HepG2 (cell line): Measurements from ENCODE around the gene MOK. TPM values are rescaled to one million over a fixed set of nuclear protein-coding genes. Genes with fewer than 3 reads are reported as not detected.

Experiments
- ATAC-seq: fragments of 200-7000 bp; cut with Tn5 transposase; 3 replicates; pipeline ENCODE4 v1.9.1; 2020; ENCODE audit warnings: mild to moderate bottlenecking, moderate library complexity
- BruUV-seq: library from RNA; stranded (reverse); fragments of 400-500 nt; replicated peaks from 2 replicates; lab custom pipeline; 2021; lab: Mats Ljungman, UMichigan
- CTCF ChIA-PET: fragments of 300-600 bp; formaldehyde crosslinking; extraction: SDS; loops from one replicate; lab custom pipeline; 2021; ENCODE audit warnings: low total read pairs, inconsistent platforms, low intra/inter-chr PET ratio; lab: Yijun Ruan, JAX
- POLR2A ChIA-PET: fragments of 350-600 bp; sonication (Branson Sonifier 250); formaldehyde crosslinking; loops from one replicate; lab custom pipeline; 2020; ENCODE audit warnings: antibody characterized with exemption, inconsistent platforms; lab: Yijun Ruan, JAX
- DNase-seq: peaks from one replicate; pipeline ENCODE4 v3.0.0-alpha.2; 2015; ENCODE audit warnings: low spot score
- FAIRE-seq: peaks from 3 replicates; lab custom pipeline; 2011; peaks lifted over from hg19 to GRCh38; lab: Jason Lieb, UNC
- H2AFZ ChIP-seq: one replicate; pipeline ENCODE4 v1.6.1; 2011; ENCODE audit warnings: low read length, inconsistent platforms
- H3K27ac ChIP-seq: fragments of 300-600 bp; 3 replicates; pipeline ENCODE4 v1.8.0; 2011; ENCODE audit warnings: mixed run types, mild to moderate bottlenecking, mixed read lengths, low read length, inconsistent platforms; ENCODE audit not compliant: insufficient read depth; ENCODE audit errors: extremely low read length
- H3K27me3 ChIP-seq, 2 experiments: fragments of 200-600 bp in 1 of 2; 2 replicates in 1 of 2; 3 replicates in 1 of 2; pipeline versions ENCODE4 v1.6.0 to v1.8.0; 2011; ENCODE audit warnings: low read length in 2 of 2, mild to moderate bottlenecking in 2 of 2, moderate library complexity in 2 of 2, inconsistent platforms in 1 of 2; ENCODE audit not compliant: insufficient read depth in 2 of 2, control insufficient read depth in 1 of 2
- H3K36me3 ChIP-seq, 2 experiments: fragments of 200-600 bp in 1 of 2; replicated peaks in 1 of 2; 2 replicates in 1 of 2; 3 replicates in 1 of 2; pipeline versions ENCODE4 v1.5.1 to v1.8.0; 2011; ENCODE audit warnings: low read length in 2 of 2, inconsistent platforms in 1 of 2; ENCODE audit not compliant: insufficient read depth in 2 of 2, control insufficient read depth in 1 of 2
- H3K4me1 ChIP-seq: 2 replicates; pipeline ENCODE4 v1.5.1; 2012; ENCODE audit warnings: low read length, inconsistent platforms; ENCODE audit not compliant: insufficient read depth
- H3K4me2 ChIP-seq: 2 replicates; pipeline ENCODE4 v1.6.0; 2011; ENCODE audit warnings: low read depth, low read length, inconsistent platforms
- H3K4me3 ChIP-seq, 3 experiments: fragments of 200-600 bp in 1 of 3; sonication (generic), shearing (Covaris generic) in 1 of 3; replicated peaks in 1 of 3; 2 replicates each; pipeline ENCODE4 v1.5.1; 2011 to 2016; ENCODE audit warnings: low read length in 3 of 3, inconsistent platforms in 2 of 3, low read depth in 2 of 3, mild to moderate bottlenecking in 2 of 3, control low read depth in 1 of 3, mixed read lengths in 1 of 3; ENCODE audit not compliant: insufficient read depth in 1 of 3
- H3K79me2 ChIP-seq: one replicate; pipeline ENCODE4 v1.6.1; 2011; ENCODE audit warnings: low read length, inconsistent platforms; ENCODE audit not compliant: insufficient read depth
- H3K9ac ChIP-seq: 2 replicates; pipeline ENCODE4 v1.6.0; 2011; ENCODE audit warnings: mild to moderate bottlenecking, low read depth, low read length, inconsistent platforms; ENCODE audit not compliant: insufficient read depth
- H3K9me3 ChIP-seq: 2 replicates; pipeline ENCODE4 v1.5.1; 2012; ENCODE audit warnings: mild to moderate bottlenecking, low read length
- H4K20me1 ChIP-seq: 2 replicates; pipeline ENCODE4 v1.6.0; 2011; ENCODE audit warnings: inconsistent platforms, mild to moderate bottlenecking, low read length, moderate library complexity; ENCODE audit not compliant: insufficient read depth
- BORCS8-MEF2B ChIP-seq: sonication (generic); formaldehyde crosslinking; IDR thresholded peaks from 2 replicates; pipeline ENCODE4 v1.8.0; 2022; ENCODE audit warnings: mild to moderate bottlenecking, missing genetic modification reagents
- CBX2 ChIP-seq, 2 experiments: fragments of 200-600 bp in 1 of 2; sonication (generic); formaldehyde crosslinking in 1 of 2; IDR thresholded peaks; 2 replicates each; pipeline versions ENCODE4 v1.7.0 to v1.8.1; 2018 to 2022; ENCODE audit warnings: low read depth in 2 of 2, low read length in 1 of 2, mild to moderate bottlenecking in 1 of 2, missing genetic modification reagents in 1 of 2
- HNRNPL ChIP-seq: fragments of 200-400 bp; formaldehyde crosslinking; IDR thresholded peaks from 2 replicates; pipeline ENCODE4 v1.6.1; 2017; ENCODE audit warnings: mild to moderate bottlenecking, low read depth, low read length
- KDM2A ChIP-seq: sonication (generic); formaldehyde crosslinking; IDR thresholded peaks from 2 replicates; pipeline ENCODE4 v1.4.0; 2020; ENCODE audit warnings: low read depth, missing genetic modification reagents, borderline replicate concordance
- KLF13 ChIP-seq: sonication (generic); formaldehyde crosslinking; IDR thresholded peaks from 2 replicates; pipeline ENCODE4 v1.4.0; 2020; ENCODE audit warnings: mild to moderate bottlenecking, missing genetic modification reagents
- MBD4 ChIP-seq: IDR thresholded peaks from 2 replicates; pipeline ENCODE4 v1.6.1; 2012; ENCODE audit warnings: low read length, inconsistent platforms, borderline replicate concordance
- MXD1 ChIP-seq: sonication (generic); formaldehyde crosslinking; IDR thresholded peaks from 2 replicates; pipeline ENCODE4 v1.4.0; 2020; ENCODE audit warnings: mild to moderate bottlenecking, missing genetic modification reagents
- RXRA ChIP-seq: sonication (generic); formaldehyde crosslinking; IDR thresholded peaks from 2 replicates; pipeline ENCODE4 v1.5.1; 2020; ENCODE audit warnings: missing genetic modification reagents
- SYNCRIP ChIP-seq: fragments of 200-400 bp; formaldehyde crosslinking; IDR thresholded peaks from 2 replicates; pipeline ENCODE4 v1.6.1; 2018; ENCODE audit warnings: mild to moderate bottlenecking, low read depth, low read length; ENCODE audit not compliant: insufficient read depth
- TGIF2 ChIP-seq: IDR thresholded peaks from 2 replicates; pipeline ENCODE4 v1.6.1; 2016; ENCODE audit warnings: control low read depth, missing compliant biosample characterization
- TP53 ChIP-seq: sonication (generic); formaldehyde crosslinking; conservative IDR thresholded peaks from 2 replicates; pipeline ENCODE4 v1.4.0; 2020; ENCODE audit warnings: missing genetic modification reagents
- ZFP36L1 ChIP-seq: sonication (generic); formaldehyde crosslinking; IDR thresholded peaks from 2 replicates; pipeline ENCODE4 v1.8.0; 2022; ENCODE audit warnings: mild to moderate bottlenecking, missing genetic modification reagents, moderate library complexity
- ZFP90 ChIP-seq: sonication (generic); formaldehyde crosslinking; IDR thresholded peaks from 2 replicates; pipeline ENCODE4 v1.8.0; 2022; ENCODE audit warnings: missing genetic modification reagents, mild to moderate bottlenecking, inconsistent platforms, borderline replicate concordance
- ZNF138 ChIP-seq: sonication (generic); formaldehyde crosslinking; IDR thresholded peaks from 2 replicates; pipeline ENCODE4 v1.5.0; 2020; ENCODE audit warnings: mild to moderate bottlenecking, low read depth, missing genetic modification reagents
- ZNF282 ChIP-seq: fragments of 450-650 bp; IDR thresholded peaks from 2 replicates; pipeline ENCODE4 v1.6.1; 2018; ENCODE audit not compliant: partially characterized antibody
- ZNF781 ChIP-seq: sonication (generic); formaldehyde crosslinking; IDR thresholded peaks from 2 replicates; pipeline ENCODE4 v1.5.1; 2020; ENCODE audit warnings: borderline replicate concordance, mild to moderate bottlenecking, missing genetic modification reagents; ENCODE audit errors: not compliant biosample characterization
- WGBS: methylation state at CpG from one replicate; pipeline ENCODE4 v1.1.6; 2017; ENCODE audit warnings: low lambda C conversion rate; 5-methylcytosine and 5-hydroxymethylcytosine counted together
- in situ Hi-C: cut with HindIII; loops from 2 replicates; pipeline ENCODE4 v1.10.0; 2017; ENCODE audit warnings: low pct_unique_long_range_greater_than_20kb; ENCODE audit not compliant: extremely low pct_ligation_motif_present
- intact Hi-C: fragments of 100-400 bp; cut with micrococcal nuclease; formaldehyde crosslinking; loops from one replicate; pipeline ENCODE4 v1.10.0; 2022; ENCODE audit not compliant: unreplicated experiment
- polyA plus RNA-seq, 8 experiments: library from polyadenylated mRNA; depleted of rRNA in 3 of 8; stranded (reverse) in 7 of 8; unstranded in 1 of 8; fragments of >200 nt; fragmentation: Illumina TruSeq in 4 of 8; extraction: Trizol in 4 of 8; gene quantifications; 2 replicates each; pipeline versions ENCODE4 v1.2.1 to v1.2.3, GENCODE V29; 2011 to 2016; ENCODE audit warnings: low read depth in 4 of 8, missing spikeins in 1 of 8, mixed read lengths in 1 of 8; ENCODE audit not compliant: insufficient read depth in 1 of 8
- total RNA-seq, 5 experiments: library from RNA; depleted of rRNA; stranded (reverse); fragments of >200 nt; fragmentation: Illumina TruSeq; extraction: Trizol; gene quantifications; 2 replicates each; pipeline ENCODE4 v1.2.3, GENCODE V29; 2016; ENCODE audit warnings: low read depth in 1 of 5
- TF ChIP-seq, protein P1 (sequence below), 2 experiments: sonication (generic) in 1 of 2; formaldehyde crosslinking in 1 of 2; IDR thresholded peaks; 2 replicates each; pipeline versions ENCODE4 v1.6.1 to v1.9.0; 2014 to 2022; ENCODE audit warnings: antibody characterized with exemption in 1 of 2, borderline replicate concordance in 1 of 2, inconsistent platforms in 1 of 2, low read depth in 1 of 2, missing genetic modification reagents in 1 of 2
- TF ChIP-seq, protein P2 (sequence below): sonication (generic); formaldehyde crosslinking; IDR thresholded peaks from 2 replicates; pipeline ENCODE4 v1.5.0; 2020; ENCODE audit warnings: mild to moderate bottlenecking, missing genetic modification reagents, moderate library complexity

The MOK gene
- total and polyA plus RNA-seq, 2 of the 13 experiments (the other 11 are each of a cell fraction or from before 2014, with no cell fraction given) = 15.3 to 16.9 TPM

DNA sequence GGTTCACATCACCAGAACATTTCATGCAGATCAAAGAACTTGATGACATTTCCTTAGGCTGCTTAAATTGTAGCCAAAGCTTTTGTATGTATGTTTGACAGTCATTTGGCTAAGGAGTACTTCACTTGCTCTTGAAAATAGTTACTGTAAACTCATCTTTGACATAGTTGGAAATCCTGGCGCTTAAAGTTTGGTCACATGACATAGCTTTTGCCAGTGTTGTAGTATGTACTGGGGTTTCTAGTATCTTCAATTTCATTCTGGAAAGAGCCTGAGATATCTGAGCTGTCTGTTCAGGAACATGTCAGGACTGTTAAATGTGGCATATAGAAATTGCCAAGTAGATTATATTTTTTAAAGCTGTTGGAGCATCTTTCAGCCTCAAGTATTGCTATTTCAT is 109.5 kb downstream of the MOK start:
- Histone ChIP-seq H3K79me2 (peaks cover 29% of the 10 kb centered on the region), H4K20me1 (no peaks in the 10 kb centered on the region), H3K9me3 (no peaks in the 10 kb centered on the region), H3K4me3 (no peak overlapping the region), H3K4me1 (peaks cover 52% of the 10 kb centered on the region), H2AFZ (no peak overlapping the region), H3K4me2 (no peak overlapping the region), H3K27me3 (no peaks in the 10 kb centered on the region), H3K9ac (no peak overlapping the region), H3K36me3 (peaks cover 4 to 55% of the 10 kb centered on the region in 2 experiments), H3K27ac (no peak overlapping the region)
- DNase-seq = no peak
- no peak for TF ChIP-seq KDM2A (CRISPR knock-in tag)
- no peak for TF ChIP-seq ZNF282
- TF ChIP-seq CBX2 (IDR thresholded peaks at IDR 0.05; ENCODE audit: low read depth, low read length) = no peak
- TF ChIP-seq CBX2 (CRISPR knock-in tag; IDR thresholded peaks at IDR 0.05; ENCODE audit: low read depth) = no peak
- no peak for TF ChIP-seq ZFP90 (CRISPR knock-in tag)
- no peak for TF ChIP-seq ZNF781 (CRISPR knock-in tag)
- TF ChIP-seq, protein P1, sequence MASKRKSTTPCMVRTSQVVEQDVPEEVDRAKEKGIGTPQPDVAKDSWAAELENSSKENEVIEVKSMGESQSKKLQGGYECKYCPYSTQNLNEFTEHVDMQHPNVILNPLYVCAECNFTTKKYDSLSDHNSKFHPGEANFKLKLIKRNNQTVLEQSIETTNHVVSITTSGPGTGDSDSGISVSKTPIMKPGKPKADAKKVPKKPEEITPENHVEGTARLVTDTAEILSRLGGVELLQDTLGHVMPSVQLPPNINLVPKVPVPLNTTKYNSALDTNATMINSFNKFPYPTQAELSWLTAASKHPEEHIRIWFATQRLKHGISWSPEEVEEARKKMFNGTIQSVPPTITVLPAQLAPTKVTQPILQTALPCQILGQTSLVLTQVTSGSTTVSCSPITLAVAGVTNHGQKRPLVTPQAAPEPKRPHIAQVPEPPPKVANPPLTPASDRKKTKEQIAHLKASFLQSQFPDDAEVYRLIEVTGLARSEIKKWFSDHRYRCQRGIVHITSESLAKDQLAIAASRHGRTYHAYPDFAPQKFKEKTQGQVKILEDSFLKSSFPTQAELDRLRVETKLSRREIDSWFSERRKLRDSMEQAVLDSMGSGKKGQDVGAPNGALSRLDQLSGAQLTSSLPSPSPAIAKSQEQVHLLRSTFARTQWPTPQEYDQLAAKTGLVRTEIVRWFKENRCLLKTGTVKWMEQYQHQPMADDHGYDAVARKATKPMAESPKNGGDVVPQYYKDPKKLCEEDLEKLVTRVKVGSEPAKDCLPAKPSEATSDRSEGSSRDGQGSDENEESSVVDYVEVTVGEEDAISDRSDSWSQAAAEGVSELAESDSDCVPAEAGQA (IDR thresholded peaks at IDR 0.05; ENCODE audit: low read depth) = no peak
- TF ChIP-seq, protein P1 (CRISPR knock-in tag; IDR thresholded peaks at IDR 0.05; ENCODE audit: borderline replicate concordance) = no peak
- TF ChIP-seq TP53 = no peak
- TF ChIP-seq HNRNPL = no peak
- no peak for TF ChIP-seq RXRA (CRISPR knock-in tag)
- no peak for TF ChIP-seq ZNF138
- TF ChIP-seq MXD1 (CRISPR knock-in tag) = no peak
- no peak for TF ChIP-seq TGIF2 (CRISPR knock-in tag)
- TF ChIP-seq, protein P2, sequence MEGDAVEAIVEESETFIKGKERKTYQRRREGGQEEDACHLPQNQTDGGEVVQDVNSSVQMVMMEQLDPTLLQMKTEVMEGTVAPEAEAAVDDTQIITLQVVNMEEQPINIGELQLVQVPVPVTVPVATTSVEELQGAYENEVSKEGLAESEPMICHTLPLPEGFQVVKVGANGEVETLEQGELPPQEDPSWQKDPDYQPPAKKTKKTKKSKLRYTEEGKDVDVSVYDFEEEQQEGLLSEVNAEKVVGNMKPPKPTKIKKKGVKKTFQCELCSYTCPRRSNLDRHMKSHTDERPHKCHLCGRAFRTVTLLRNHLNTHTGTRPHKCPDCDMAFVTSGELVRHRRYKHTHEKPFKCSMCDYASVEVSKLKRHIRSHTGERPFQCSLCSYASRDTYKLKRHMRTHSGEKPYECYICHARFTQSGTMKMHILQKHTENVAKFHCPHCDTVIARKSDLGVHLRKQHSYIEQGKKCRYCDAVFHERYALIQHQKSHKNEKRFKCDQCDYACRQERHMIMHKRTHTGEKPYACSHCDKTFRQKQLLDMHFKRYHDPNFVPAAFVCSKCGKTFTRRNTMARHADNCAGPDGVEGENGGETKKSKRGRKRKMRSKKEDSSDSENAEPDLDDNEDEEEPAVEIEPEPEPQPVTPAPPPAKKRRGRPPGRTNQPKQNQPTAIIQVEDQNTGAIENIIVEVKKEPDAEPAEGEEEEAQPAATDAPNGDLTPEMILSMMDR = no peak
- TF ChIP-seq SYNCRIP = no peak
- no peak for TF ChIP-seq KLF13 (CRISPR knock-in tag)
- TF ChIP-seq MBD4 = no peak
- TF ChIP-seq BORCS8-MEF2B (CRISPR knock-in tag) = no peak
- TF ChIP-seq ZFP36L1 (CRISPR knock-in tag) = no peak
- no TSS peak for BruUV-seq
- intact Hi-C loops = no loop called here
- WGBS = 100% methylated on average over 1 of the region's 1 CpG
- FAIRE-seq = no peak
- no peak for ATAC-seq
- in situ Hi-C loops = no loop called here
- CTCF ChIA-PET = no interaction called here
- POLR2A ChIA-PET = no interaction called here
